NB4 (cell line): ENCODE results near the gene SLC6A2.

Source experiments
- DNase-seq: peaks from one replicate; pipeline ENCODE4 v3.0.0; 2010; ENCODE audit warnings: low read depth
- H3K4me3 ChIP-seq: one replicate; pipeline ENCODE4 v1.5.1; 2011; ENCODE audit warnings: mild to moderate bottlenecking, low read depth, low read length, moderate library complexity
- MYC ChIP-seq: IDR thresholded peaks from 2 replicates; pipeline ENCODE4 v1.6.1; 2011; ENCODE audit warnings: low read depth, low read length
- POLR2A ChIP-seq: IDR thresholded peaks from 2 replicates; pipeline ENCODE4 v1.6.1; 2011; ENCODE audit warnings: mild to moderate bottlenecking; ENCODE audit not compliant: insufficient read length; ENCODE audit errors: extremely low read depth
- TF ChIP-seq, protein P1 (sequence below): IDR thresholded peaks from one replicate; pipeline ENCODE4 v1.5.1; 2012; ENCODE audit warnings: low read depth, low read length
- TF ChIP-seq, protein P2 (sequence below): IDR thresholded peaks from 2 replicates; pipeline ENCODE4 v1.6.1; 2011; ENCODE audit warnings: low read depth, low read length

The SLC6A2 gene

DNA sequence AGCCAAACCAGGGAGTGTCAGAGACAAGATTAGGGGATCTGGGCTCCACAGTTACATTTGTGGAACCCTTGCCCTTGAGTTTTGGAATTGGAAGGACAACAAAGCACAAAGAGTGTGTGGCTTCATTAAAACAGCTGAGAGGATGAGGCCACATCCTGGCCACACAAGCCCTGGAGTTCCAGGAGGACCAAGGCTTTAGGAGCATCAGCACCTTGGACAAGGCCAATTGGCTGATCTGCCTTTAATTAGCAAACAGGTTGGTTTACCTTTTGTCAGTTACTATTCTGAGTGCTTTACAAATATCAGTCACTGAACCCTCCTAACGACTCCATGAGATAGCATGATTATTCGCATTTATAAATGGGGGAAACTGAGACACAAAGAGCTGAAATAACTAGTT lies 54.7 kb downstream of the SLC6A2 start:
- DNase-seq = peak; percentile 28
- TF ChIP-seq, protein P1, sequence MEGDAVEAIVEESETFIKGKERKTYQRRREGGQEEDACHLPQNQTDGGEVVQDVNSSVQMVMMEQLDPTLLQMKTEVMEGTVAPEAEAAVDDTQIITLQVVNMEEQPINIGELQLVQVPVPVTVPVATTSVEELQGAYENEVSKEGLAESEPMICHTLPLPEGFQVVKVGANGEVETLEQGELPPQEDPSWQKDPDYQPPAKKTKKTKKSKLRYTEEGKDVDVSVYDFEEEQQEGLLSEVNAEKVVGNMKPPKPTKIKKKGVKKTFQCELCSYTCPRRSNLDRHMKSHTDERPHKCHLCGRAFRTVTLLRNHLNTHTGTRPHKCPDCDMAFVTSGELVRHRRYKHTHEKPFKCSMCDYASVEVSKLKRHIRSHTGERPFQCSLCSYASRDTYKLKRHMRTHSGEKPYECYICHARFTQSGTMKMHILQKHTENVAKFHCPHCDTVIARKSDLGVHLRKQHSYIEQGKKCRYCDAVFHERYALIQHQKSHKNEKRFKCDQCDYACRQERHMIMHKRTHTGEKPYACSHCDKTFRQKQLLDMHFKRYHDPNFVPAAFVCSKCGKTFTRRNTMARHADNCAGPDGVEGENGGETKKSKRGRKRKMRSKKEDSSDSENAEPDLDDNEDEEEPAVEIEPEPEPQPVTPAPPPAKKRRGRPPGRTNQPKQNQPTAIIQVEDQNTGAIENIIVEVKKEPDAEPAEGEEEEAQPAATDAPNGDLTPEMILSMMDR = no peak
- TF ChIP-seq, protein P2, sequence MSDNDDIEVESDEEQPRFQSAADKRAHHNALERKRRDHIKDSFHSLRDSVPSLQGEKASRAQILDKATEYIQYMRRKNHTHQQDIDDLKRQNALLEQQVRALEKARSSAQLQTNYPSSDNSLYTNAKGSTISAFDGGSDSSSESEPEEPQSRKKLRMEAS = no peak
- TF ChIP-seq MYC = no peak
- no peak for TF ChIP-seq POLR2A
- H3K4me3 ChIP-seq = no peak overlapping the region

DNA sequence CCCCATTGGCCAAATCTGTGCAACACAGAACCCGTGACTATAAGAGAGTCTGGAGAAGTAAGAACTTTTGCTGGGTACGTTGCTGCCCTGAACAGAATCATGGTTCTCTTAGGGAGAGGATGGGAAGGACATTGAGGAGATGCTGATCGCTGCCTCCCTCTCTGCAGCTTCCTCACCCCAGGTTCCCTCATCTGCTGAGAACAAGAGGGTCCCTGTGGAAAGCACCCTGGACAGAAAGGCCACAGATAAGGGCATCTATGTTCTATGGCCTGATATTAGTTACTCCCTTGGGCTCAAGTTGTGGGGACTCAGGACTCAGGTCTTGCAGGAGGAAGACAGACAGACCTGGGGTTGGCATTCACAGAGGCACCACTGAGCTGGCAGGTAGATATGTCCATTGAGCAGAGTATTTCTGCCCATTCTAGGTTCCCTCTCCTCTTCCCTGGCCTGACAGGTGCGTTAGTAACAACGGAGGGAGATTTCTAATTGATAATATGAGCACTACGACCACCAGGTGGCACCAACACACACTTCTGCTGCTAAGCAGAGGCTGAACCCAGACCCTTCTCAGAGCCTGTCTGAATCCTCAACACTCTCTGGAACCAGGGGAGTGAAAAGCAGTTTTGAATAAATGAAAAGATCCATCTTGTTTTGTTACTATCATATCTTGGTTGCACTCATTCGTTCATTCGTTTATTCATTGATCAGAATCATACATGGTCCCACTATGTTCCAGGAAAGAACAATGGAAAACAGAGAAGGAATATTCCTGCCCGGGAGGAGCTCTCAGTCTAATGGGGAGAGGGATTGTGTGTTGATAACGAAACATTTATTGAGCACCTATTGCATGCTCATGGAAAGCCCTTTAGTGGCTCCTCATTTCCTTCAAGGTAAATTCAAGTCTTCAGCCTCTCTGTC lies 56.4 kb downstream of the SLC6A2 start:
- H3K4me3 ChIP-seq = no peak overlapping the region
- peak; percentile 74 for DNase-seq
- no peak for TF ChIP-seq POLR2A
- TF ChIP-seq, protein P1 = no peak
- TF ChIP-seq, protein P2 = no peak
- no peak for TF ChIP-seq MYC

DNA sequence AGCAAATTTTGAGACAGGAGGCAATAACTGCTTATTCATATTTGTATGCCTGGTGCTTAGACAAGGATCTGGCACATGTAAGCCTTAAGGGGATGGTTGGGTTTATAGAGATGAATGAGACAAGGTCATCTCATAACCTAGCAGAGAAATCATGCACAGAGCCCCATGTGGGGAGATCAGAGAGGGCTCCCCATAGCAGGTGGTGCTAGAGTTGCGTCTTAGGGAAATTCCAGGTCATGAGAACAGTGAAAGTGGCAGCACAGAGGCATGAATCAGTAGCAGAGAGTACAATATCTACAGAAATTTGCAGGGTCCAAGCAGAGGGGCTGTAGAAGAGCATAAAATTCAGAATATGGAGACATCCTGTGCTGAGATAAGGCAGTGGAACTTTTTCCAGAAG lies 57.3 kb downstream of the SLC6A2 start:
- TF ChIP-seq POLR2A (no peak), MYC (no peak)
- no peak overlapping the region for H3K4me3 ChIP-seq
- DNase-seq = no peak

DNA sequence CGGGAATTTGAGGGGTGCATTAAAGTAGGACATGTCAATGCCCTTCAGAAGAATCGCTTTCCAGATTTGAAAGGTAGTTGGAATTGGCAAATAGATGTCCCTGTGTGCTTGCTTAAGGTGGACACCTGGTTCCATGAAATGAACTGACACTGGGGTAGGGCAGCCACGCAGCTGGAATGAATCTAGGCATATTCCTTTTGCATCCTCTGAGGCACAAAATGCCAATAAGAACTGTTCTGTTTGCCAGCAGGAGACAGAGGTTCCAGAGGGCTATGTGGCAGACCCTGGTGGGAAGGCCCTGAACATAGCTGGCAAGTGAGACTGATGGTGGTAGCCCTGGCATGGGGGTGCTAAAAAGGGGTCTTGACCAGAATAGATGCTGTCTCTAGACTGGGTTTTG lies 61.5 kb downstream of the SLC6A2 start:
- no peak for DNase-seq
- TF ChIP-seq, protein P2 = no peak
- TF ChIP-seq MYC (no peak), POLR2A (no peak)
- TF ChIP-seq, protein P1 = no peak
- H3K4me3 ChIP-seq = no peak overlapping the region

DNA sequence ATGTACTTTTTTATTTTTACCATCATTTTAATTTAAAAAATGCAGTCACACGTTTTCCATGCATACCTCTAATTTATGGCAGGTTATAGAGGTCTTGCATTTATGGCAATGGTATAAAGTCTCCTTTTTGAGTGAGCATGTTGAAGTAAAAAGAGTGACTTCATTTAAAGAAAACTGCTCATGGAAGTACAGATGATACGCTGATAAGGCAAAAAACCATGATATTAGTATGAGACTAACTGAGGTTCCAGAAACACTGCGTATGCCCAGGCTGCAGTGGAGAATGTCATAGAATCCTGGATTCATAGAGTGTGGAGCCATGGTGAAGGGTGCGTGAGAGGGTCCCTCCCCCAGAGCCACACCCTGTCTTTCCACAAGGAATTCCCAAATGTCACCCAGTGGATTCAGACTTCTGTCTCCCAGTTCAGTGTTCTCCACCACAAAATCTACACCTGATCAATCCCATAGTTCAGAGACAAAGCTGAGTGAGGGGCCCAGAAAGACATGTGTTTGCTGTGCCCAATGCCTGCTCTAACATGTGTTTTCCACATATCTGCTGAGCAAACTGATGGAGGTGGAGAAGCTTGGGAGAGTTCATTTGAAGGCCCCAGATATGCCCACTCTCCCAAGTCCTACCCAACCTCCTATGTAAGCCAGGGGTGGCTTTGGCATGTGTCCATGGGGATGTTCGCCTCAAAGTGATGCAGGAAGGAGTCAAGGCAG lies 69.4 kb downstream of the SLC6A2 start:
- H3K4me3 ChIP-seq = no peak overlapping the region
- TF ChIP-seq, protein P2 = no peak
- TF ChIP-seq MYC (no peak), POLR2A (no peak)
- TF ChIP-seq, protein P1 = no peak
- no peak for DNase-seq

DNA sequence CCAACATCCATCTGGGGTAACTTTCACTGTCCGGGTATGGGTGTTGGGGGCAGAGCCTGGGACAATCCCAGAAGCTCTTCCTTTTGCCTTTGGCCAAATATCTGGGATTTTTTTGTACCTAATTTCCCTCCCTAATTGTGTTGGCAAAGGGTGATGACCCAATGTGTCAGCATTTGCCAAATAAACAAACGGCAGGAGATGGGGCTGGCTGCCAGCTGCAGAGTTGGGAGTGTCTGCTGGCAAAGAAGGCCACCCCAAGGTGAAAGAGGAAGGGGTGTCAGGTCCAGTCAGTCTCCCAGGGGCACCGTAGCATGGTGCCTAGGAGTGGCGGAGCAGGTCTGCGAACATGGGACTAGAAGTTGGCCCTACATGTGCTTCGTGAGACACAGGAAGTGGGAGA lies 73.0 kb downstream of the SLC6A2 start:
- H3K4me3 ChIP-seq = no peak overlapping the region
- TF ChIP-seq POLR2A (no peak), MYC (no peak)
- TF ChIP-seq, protein P1 = no peak
- TF ChIP-seq, protein P2 = no peak
- no peak for DNase-seq
